Occipital lobe (tissue), 2 donors: ENCODE results near the gene RIT1. TPM values are rescaled to one million over a fixed set of nuclear protein-coding genes. Genes with fewer than 3 reads are reported as not detected.
A peak's percentile ranks its signal among the peaks of the same experiment; 100 is the strongest.

Source experiments
- DNase-seq: peaks from one replicate; lab custom pipeline; 2025; lab: John Stamatoyannopoulos, UW
- total RNA-seq: library from RNA; depleted of rRNA; stranded (reverse); fragments of >200 nt; gene quantifications from one replicate; pipeline ENCODE4 v1.2.3, GENCODE V29; 2014

RIT1 gene, protein sequence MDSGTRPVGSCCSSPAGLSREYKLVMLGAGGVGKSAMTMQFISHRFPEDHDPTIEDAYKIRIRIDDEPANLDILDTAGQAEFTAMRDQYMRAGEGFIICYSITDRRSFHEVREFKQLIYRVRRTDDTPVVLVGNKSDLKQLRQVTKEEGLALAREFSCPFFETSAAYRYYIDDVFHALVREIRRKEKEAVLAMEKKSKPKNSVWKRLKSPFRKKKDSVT
- 32.0 TPM for total RNA-seq

- peak; percentile 59 for DNase-seq
These were observed at the start of gene RIT1 for GRCh38 chr1:155911156-155912055. Gene RIT1, minus strand, starts transcription at chr1:155911349. Its CDS starts 588 bp downstream, at chr1:155910761.

- no peak for DNase-seq
These were observed 49.1 kb upstream of the RIT1 start for GRCh38 chr1:155960081-155960745.

DNA sequence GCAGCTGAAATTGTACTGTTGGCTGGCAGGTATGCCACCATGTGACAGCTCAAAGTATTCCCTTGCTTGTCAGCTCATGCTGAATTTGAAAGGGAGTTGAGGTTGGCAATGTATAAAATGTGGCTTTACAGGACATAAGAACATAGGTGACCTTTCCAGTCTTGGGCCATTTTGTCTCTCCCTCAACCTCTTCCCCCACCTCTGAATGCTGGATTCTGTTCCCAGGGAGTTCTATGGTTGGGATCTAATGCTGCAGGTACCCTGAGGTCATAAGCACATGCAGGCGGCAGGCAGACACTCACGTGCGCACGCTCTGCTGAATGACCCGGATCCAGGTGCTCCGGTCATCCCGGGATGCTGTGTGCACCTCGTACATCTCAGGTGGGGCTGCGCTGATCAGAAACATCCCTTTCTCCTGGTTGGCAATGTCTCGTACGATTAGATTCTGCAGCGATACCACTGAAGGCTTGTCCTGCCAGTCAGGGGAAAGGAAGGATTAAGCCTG lies 46.3 kb upstream of the RIT1 start:
- DNase-seq: no peak

GRCh38 chr1:155954645-155955044 lies 43.5 kb upstream of the RIT1 start:
- DNase-seq: no peak

GRCh38 chr1:155952505-155952890 lies 41.3 kb upstream of the RIT1 start:
- no peak for DNase-seq

DNA sequence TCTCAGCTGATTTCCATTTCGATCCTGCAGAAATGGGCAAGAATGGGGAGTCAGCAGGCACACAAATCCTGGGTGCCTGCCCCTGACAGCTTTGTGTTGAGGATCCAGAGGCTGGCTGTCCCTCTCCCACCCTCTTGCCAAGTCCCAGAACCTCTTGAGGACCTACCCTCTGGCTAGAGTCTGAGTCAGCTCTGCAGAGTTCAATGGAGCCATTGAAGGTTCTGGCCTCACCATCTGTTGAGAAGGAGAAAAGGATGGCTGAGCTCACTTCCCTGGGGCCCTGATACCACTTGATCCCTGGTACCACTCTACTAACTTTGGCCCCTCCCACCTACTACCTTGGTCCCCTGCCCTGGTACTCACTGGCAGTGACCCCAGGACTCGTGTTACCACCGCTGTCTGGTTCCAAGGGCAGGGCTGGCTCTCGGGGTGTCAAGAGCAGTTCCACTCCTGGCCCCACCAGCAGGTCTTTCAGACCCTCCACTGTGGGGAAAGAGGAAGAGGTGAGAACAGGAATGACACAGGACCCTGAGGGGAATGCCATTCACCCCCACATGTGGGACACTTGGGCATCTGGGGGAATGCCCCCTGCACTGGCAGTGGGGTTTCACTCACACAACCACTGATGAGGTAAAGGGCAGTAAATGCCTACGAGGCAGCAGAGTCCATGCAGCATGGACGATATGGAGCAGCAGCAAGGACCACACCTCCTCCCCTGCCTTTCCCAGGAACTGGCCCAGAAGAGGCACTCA lies 40.8 kb upstream of the RIT1 start:
- DNase-seq: no peak

GRCh38 chr1:155950829-155951228 lies 39.7 kb upstream of the RIT1 start:
- no peak for DNase-seq

- no peak for DNase-seq
These were observed 36.6 kb upstream of the RIT1 start for GRCh38 chr1:155947741-155948140.

GRCh38 chr1:155947292-155947691 lies 36.1 kb upstream of the RIT1 start:
- no peak for DNase-seq

DNA sequence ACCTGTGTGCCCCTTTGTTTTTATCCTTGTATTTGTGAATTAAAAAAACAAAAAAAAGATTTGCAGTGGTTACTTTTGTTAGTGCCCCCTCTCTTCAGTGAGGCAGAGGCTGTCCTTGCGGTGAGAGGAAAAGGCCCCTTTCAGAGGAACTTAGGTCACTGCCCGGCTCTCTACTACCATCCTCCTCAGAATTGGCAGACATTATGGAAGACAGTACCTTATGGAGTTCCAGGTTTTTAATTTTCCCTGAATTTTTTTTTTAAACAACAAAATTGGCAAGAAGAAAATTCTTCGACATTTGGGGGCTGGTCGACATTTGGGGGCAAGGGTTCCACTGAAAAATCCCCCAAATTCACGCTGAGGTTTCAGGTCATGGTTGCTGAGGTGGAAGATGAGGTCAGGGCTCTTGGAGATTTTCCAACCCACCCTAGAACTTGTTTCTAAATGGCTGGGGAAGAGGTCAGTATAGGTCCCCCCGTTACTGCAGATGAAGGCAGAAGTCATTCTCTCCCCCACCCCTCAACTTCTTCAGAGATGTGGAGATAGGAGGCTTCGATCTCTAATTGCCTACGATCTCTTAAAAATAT lies 35.6 kb upstream of the RIT1 start:
- no peak for DNase-seq

- no peak for DNase-seq
These were observed 33.3 kb upstream of the RIT1 start for GRCh38 chr1:155944444-155944799.

GRCh38 chr1:155942578-155943141 lies 31.5 kb upstream of the RIT1 start:
- no peak for DNase-seq

DNA sequence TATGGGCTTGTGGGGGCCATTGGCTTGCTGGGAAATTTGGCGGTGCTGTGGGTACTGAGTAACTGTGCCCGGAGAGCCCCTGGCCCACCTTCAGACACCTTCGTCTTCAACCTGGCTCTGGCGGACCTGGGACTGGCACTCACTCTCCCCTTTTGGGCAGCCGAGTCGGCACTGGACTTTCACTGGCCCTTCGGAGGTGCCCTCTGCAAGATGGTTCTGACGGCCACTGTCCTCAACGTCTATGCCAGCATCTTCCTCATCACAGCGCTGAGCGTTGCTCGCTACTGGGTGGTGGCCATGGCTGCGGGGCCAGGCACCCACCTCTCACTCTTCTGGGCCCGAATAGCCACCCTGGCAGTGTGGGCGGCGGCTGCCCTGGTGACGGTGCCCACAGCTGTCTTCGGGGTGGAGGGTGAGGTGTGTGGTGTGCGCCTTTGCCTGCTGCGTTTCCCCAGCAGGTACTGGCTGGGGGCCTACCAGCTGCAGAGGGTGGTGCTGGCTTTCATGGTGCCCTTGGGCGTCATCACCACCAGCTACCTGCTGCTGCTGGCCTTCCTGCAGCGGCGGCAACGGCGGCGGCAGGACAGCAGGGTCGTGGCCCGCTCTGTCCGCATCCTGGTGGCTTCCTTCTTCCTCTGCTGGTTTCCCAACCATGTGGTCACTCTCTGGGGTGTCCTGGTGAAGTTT lies 30.8 kb upstream of the RIT1 start:
- DNase-seq: no peak

GRCh38 chr1:155940993-155941844 lies 30.1 kb upstream of the RIT1 start, which contains the start of gene RXFP4:
Gene RXFP4, plus strand, starts transcription at chr1:155941638. Its CDS starts 72 bp downstream, at chr1:155941710.
- DNase-seq: no peak

DNA sequence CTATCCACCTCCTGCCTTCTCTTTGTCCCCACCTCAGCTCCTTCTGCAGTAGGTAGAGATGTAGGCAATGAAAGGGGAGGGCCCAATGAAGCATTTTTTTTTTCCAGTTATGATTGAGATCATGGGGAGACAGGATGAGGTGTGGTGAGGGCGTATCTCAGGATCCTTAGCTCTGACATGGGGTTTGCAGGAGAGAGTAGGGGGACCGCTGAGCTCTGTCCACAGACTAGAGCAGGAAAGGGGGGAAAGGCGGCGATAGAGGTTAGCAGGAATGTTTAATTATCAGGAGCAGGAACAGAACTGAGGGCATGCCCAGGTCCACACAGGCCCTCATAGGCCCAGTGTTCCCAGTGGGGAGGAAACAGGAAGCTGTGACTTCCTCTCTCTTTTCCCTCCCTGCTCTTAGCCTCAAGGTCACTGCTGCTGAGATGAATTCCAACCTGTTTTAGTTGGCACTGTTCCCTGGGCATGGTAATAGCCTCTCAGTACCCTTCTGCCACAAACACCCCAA lies 29.4 kb upstream of the RIT1 start:
- DNase-seq: no peak

GRCh38 chr1:155938220-155938627 lies 27.1 kb upstream of the RIT1 start:
- DNase-seq: no peak

DNA sequence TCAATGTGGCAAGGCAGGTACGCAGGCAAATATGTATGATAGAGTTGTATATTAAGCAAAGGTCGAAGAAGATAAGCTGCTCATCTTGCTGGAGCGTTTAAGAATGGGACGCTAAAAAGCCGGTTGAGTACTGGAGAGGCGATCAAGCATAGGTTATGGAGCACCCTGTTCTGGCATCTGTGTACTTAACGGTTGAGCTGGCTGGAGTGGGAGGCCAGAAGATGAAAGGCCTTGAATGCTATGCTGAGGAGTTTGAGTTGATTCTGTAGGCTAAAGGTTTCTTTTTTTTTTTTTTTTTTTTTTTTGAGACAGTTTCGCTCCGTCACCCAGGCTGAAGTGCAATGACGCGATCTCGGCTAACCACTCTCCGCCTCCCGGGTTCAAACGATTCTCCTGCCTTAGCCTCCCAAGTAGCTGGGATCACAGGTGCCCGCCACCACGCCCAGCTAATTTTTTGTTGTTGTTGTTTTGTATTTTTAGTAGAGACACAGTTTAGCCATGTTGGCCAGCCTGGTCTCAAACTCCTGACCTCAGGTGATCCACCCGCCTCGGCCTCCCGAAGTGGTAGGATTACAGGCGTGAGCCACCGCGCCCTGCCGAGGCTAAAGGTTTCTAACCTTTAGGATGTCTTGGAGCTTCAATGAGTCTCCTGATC lies 23.9 kb upstream of the RIT1 start:
- DNase-seq: no peak
